GM12891 (cell line): ENCODE measurements around the gene KCNK2.

Source experiments
- POLR2A ChIP-seq: IDR thresholded peaks from 2 replicates; pipeline ENCODE4 v1.6.1; 2011; ENCODE audit warnings: low read depth, low read length, control low read depth
- POLR2AphosphoS5 ChIP-seq: IDR thresholded peaks from 2 replicates; pipeline ENCODE4 v1.6.1; 2011; ENCODE audit warnings: low read depth, low read length, control low read depth

DNA sequence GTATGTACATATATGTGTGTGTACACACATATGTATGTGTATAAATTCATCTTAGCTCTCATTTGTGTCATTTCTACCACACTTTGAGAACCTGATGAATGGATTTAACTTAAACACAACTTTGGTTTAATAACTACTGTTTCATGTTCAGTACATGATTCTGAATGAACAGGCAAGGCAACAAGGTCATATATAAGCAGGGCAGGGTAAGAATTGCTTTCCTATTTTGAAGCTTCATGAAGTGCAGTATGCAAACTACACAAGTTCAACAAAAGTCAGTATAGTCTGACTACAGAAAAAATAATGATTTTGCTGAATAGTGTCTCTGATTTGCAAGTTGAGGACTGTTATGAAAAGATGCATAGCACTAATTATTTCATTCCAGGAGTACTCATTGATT, 127.6 kb downstream of the KCNK2 start:
- TF ChIP-seq POLR2A (no peak), POLR2AphosphoS5 (no peak)
